Psoas muscle (tissue), 8 donors: ENCODE data around the gene ELMOD2. TPM values are rescaled to one million over a fixed set of nuclear protein-coding genes. Genes with fewer than 3 reads are reported as not detected.

Experiments used
- ATAC-seq, 4 donors: fragments of 200-7000 bp; cut with Tn5 transposase; one replicate each; pipeline ENCODE4 v1.9.1; 2020; ENCODE audit warnings: moderate library complexity in 3 of 4, mild to moderate bottlenecking in 2 of 4
- DNase-seq, 2 donors: peaks; one replicate each; pipeline ENCODE4 v3.0.0-alpha.2; 2020
- H3K27ac ChIP-seq: fragments of 200-600 bp; one replicate; pipeline ENCODE4 v1.8.0; 2022
- H3K27me3 ChIP-seq, 3 donors: fragments of 200-600 bp in 1 of 3; one replicate each; pipeline versions ENCODE4 v1.6.1 to v1.8.0; 2013 to 2022; ENCODE audit warnings: low read length in 2 of 3, mild to moderate bottlenecking in 2 of 3, moderate library complexity in 1 of 3; ENCODE audit not compliant: insufficient read depth in 3 of 3
- H3K36me3 ChIP-seq, 2 donors: fragments of 200-600 bp in 1 of 2; one replicate each; pipeline versions ENCODE4 v1.6.1 to v1.8.0; 2013 to 2022; ENCODE audit warnings: low read depth in 1 of 2, mild to moderate bottlenecking in 1 of 2, moderate library complexity in 1 of 2; ENCODE audit not compliant: insufficient read depth in 1 of 2
- H3K4me1 ChIP-seq: fragments of 200-600 bp; one replicate; pipeline ENCODE4 v1.8.0; 2022
- H3K4me3 ChIP-seq: fragments of 200-600 bp; one replicate; pipeline ENCODE4 v1.8.0; 2022; ENCODE audit warnings: mild to moderate bottlenecking
- H3K9me3 ChIP-seq: fragments of 200-600 bp; one replicate; pipeline ENCODE4 v1.8.0; 2022
- WGBS, 3 donors: extraction: QIAGEN DNeasy Blood & Tissue Kit; methylation state at CpG; one replicate each; pipeline versions ENCODE4 v1.1.6 to v1.1.7; 2013; 5-methylcytosine and 5-hydroxymethylcytosine counted together
- intact Hi-C, 2 donors: fragments of 100-400 bp; cut with DNase I; formaldehyde crosslinking; loops; one replicate each; pipeline versions ENCODE4 v1.11.0 to v1.14.2; 2022
- polyA plus RNA-seq, 3 donors: library from polyadenylated mRNA; stranded (reverse); fragments of 200-250 nt; gene quantifications; one replicate each; pipeline ENCODE4 v1.2.3, GENCODE V29; 2013
- total RNA-seq, 4 donors: library from RNA; stranded (reverse); fragmentation: NEBNext Ultra II Directional in 2 of 4; extraction: Animal tissue kit (Norgen Biotek cat#: 25700) in 2 of 4; gene quantifications; one replicate each; pipeline versions ENCODE4 v1.2.1 to v1.2.4, GENCODE V29; 2021 to 2023
- TF ChIP-seq, protein P1 (sequence below): fragments of 200-600 bp; IDR thresholded peaks from one replicate; pipeline ENCODE4 v1.8.0; 2022; ENCODE audit warnings: antibody characterized with exemption
- donor health status: healthy with polysubstance abuse.
- donor health status: DM: no; HTN: no; CAD: no; lungs with moderate emphysema.
- donor health status: Bipolar disorder and iron deficiency.
- donor health status: healthy.
- donor health status: DM: yes; HTN: yes; CAD: no.
- donor health status: DM: no; HTN: no; CAD: no.
- donor health status: DM: no; HTN: no; CAD: no.
- donor health status: DM: yes; HTN: yes; CAD: no.

ELMOD2 gene
- total and polyA plus RNA-seq, 7 donors = 3.1 to 10.0 (median 7.6) TPM

DNA sequence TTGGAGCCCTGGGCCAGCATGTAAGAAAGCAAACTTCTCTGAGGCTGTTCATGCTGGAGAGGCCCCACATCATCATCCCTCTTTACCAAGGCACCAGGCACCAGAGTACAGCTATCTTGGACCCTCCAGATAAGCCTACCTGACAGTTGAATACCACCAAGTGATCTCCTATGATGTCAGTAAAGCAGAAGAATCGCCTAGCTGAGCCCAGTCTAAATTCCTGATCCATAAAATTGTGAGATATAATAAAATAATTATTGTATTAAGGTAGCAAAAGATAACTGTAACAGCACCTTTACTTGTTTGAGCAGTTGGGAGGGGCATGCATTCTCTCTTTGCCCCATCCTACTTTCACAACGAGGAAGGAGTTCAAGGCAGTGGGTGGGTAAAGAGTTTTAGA lies 47.7 kb downstream of the ELMOD2 start:
- ATAC-seq (no peak), DNase-seq (no peak)
- intact Hi-C loops = no loop called here
- Histone ChIP-seq H3K27ac (no peak overlapping the region), H3K4me1 (peaks cover 17% of the 10 kb centered on the region), H3K4me3 (no peak overlapping the region), H3K9me3 (no peaks in the 10 kb centered on the region), H3K36me3 (no peaks in the 10 kb centered on the region), H3K27me3 (peaks cover 0 to 49% (median 15%) of the 10 kb centered on the region in 3 donors)
- WGBS, 3 donors = 83 to 93% (median 86%) methylated on average over 2 of the region's 2 CpGs
- TF ChIP-seq, protein P1, sequence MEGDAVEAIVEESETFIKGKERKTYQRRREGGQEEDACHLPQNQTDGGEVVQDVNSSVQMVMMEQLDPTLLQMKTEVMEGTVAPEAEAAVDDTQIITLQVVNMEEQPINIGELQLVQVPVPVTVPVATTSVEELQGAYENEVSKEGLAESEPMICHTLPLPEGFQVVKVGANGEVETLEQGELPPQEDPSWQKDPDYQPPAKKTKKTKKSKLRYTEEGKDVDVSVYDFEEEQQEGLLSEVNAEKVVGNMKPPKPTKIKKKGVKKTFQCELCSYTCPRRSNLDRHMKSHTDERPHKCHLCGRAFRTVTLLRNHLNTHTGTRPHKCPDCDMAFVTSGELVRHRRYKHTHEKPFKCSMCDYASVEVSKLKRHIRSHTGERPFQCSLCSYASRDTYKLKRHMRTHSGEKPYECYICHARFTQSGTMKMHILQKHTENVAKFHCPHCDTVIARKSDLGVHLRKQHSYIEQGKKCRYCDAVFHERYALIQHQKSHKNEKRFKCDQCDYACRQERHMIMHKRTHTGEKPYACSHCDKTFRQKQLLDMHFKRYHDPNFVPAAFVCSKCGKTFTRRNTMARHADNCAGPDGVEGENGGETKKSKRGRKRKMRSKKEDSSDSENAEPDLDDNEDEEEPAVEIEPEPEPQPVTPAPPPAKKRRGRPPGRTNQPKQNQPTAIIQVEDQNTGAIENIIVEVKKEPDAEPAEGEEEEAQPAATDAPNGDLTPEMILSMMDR = no peak

DNA sequence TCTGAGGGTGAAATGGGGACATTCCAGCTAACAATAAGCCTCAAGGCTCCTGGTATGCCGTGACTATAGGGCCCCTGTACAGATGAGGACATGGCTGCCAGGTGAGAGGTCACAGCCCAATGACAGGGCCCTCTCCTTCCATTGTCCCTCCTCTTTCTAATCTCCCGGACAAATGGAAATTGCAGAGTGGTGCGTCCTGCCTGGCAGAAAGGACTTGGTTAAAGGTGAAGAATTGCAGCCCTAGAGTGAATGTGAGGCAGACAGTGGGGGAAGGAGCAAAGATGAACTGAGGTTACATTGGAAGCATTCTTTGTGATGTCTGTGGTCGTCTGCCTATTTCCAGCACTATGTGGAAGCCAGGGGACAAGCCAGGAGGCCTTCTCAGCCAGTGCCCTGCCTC lies 51.5 kb downstream of the ELMOD2 start:
- H3K36me3 ChIP-seq = no peaks in the 10 kb centered on the region
- no peak overlapping the region for H3K27ac ChIP-seq
- intact Hi-C loops = no loop called here
- no peaks in the 10 kb centered on the region for H3K4me1 ChIP-seq
- DNase-seq = no peak
- H3K9me3 ChIP-seq = no peaks in the 10 kb centered on the region
- no peak overlapping the region for H3K4me3 ChIP-seq
- H3K27me3 ChIP-seq = peaks cover 2 to 31% (median 9%) of the 10 kb centered on the region in 3 donors
- no peak for ATAC-seq
- WGBS, 3 donors = 54 to 60% (median 59%) methylated on average over 4 of the region's 4 CpGs
- TF ChIP-seq, protein P1 = no peak

DNA sequence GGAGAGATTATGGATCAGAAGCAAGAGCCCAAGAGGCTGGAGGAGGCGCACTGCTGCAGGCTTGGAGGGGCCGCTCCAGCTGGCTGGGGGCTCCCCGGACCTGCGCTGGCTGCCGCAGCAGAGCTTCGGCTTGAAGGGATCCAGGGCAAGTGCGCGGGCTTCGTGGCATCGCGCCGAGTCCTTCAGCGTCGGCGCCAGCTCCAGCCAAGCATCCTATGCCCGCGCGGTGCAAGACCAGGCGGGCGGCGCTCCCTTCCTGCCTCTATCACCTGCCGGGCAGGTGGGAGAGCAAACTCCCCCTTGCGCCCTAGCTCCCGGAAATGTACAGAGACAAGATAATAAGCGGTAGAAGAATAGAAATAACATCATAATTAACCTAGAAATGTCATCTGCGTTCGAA lies 55.3 kb downstream of the ELMOD2 start:
- WGBS, 3 donors = 10 to 23% (median 12%) methylated on average over 24 to 27 of the region's 27 CpGs
- Histone ChIP-seq H3K9me3 (no peaks in the 10 kb centered on the region), H3K27ac (no peak overlapping the region), H3K36me3 (no peaks in the 10 kb centered on the region), H3K4me3 (no peak overlapping the region), H3K27me3 (peaks cover 2 to 20% (median 9%) of the 10 kb centered on the region in 3 donors), H3K4me1 (no peaks in the 10 kb centered on the region)
- intact Hi-C loops = no loop called here
- no peak for ATAC-seq
- TF ChIP-seq, protein P1 = no peak
- DNase-seq = no peak

DNA sequence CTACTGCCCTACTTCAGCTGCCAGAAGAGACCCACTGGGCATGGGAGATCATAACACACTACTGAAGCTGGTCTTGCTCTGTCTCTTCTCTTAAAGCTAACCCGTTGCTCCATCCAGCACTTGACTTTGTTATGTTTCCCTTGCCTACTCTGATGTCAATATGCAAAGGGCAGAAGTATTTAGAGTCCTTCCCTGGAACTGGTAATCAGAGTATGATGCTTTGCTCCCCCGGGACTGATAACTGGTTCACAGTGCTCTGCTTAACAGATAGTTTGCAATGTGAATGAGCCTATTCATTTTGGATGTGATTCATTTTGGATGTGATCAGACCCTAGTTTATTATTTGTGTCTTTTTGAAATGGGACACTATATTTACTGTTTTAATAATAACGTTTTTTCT lies 57.1 kb downstream of the ELMOD2 start:
- intact Hi-C loops = no loop called here
- no peaks in the 10 kb centered on the region for H3K36me3 ChIP-seq
- TF ChIP-seq, protein P1 = no peak
- H3K4me3 ChIP-seq = no peak overlapping the region
- no peak for DNase-seq
- H3K27me3 ChIP-seq = peaks cover 2 to 20% (median 9%) of the 10 kb centered on the region in 3 donors
- no peaks in the 10 kb centered on the region for H3K9me3 ChIP-seq
- WGBS, 3 donors = 50 to 76% (median 51%) methylated on average over 3 of the region's 3 CpGs
- no peak overlapping the region for H3K27ac ChIP-seq
- H3K4me1 ChIP-seq = no peaks in the 10 kb centered on the region
- no peak for ATAC-seq

DNA sequence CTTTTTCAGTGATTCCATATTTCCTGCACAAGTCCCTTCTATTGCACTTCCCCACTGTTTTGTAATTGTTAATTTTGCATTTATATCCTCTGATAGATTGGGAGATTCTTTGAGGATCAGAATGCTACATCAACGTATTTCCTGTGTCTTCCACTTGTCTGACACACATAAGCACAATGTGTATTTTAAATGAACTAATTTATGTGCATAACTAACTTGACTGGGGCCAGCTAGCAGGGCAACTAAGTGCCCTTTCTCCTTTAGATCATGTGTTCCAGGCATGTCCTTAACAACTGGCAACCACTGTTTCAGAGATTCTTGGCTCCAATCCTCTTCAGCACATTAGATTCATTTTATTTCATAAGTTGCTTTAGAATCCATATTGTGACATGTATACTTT lies 60.5 kb downstream of the ELMOD2 start:
- 42 to 57% (median 55%) methylated on average over 1 of the region's 1 CpG for WGBS, 3 donors
- H3K9me3 ChIP-seq = no peaks in the 10 kb centered on the region
- no peak for ATAC-seq
- intact Hi-C loops = no loop called here
- no peak overlapping the region for H3K4me3 ChIP-seq
- peaks cover 2 to 7% (median 2%) of the 10 kb centered on the region in 3 donors for H3K27me3 ChIP-seq
- no peak overlapping the region for H3K27ac ChIP-seq
- no peak for DNase-seq
- TF ChIP-seq, protein P1 = no peak
- no peaks in the 10 kb centered on the region for H3K36me3 ChIP-seq
- H3K4me1 ChIP-seq = no peaks in the 10 kb centered on the region
